Panc1 (cell line): Measurements from ENCODE around the gene FRK.

Source experiments
- POLR2AphosphoS5 ChIP-seq: IDR thresholded peaks from 2 replicates; pipeline ENCODE4 v1.6.1; 2012; ENCODE audit warnings: mild to moderate bottlenecking, low read depth, low read length, moderate library complexity
- TCF7L2 ChIP-seq: IDR thresholded peaks from 2 replicates; pipeline ENCODE4 v1.6.1; 2011; ENCODE audit warnings: mild to moderate bottlenecking, low read depth, low read length, inconsistent platforms
- TF ChIP-seq, protein P1 (sequence below): fragments of 450-650 bp; IDR thresholded peaks from 2 replicates; pipeline ENCODE4 v1.5.1; 2017; ENCODE audit warnings: mild to moderate bottlenecking

DNA sequence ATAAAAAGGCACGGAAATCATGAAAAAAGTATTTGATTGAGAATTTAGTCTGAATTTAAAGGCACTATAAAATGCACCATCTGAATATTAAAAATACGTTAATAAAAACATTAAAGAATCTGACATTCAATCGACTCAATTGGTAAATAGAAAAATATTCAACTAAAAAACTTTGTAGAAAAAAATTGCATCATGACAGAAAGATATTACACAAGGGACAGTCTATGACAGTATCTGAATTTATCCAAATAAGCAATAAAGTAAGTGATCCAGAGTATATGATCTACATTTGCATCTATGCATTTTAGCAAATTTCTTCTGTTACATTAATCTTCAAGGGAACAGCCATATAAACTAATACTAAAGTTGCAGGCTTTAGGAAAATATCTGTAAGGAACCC is 9.4 kb downstream of the FRK start:
- TF ChIP-seq, protein P1, sequence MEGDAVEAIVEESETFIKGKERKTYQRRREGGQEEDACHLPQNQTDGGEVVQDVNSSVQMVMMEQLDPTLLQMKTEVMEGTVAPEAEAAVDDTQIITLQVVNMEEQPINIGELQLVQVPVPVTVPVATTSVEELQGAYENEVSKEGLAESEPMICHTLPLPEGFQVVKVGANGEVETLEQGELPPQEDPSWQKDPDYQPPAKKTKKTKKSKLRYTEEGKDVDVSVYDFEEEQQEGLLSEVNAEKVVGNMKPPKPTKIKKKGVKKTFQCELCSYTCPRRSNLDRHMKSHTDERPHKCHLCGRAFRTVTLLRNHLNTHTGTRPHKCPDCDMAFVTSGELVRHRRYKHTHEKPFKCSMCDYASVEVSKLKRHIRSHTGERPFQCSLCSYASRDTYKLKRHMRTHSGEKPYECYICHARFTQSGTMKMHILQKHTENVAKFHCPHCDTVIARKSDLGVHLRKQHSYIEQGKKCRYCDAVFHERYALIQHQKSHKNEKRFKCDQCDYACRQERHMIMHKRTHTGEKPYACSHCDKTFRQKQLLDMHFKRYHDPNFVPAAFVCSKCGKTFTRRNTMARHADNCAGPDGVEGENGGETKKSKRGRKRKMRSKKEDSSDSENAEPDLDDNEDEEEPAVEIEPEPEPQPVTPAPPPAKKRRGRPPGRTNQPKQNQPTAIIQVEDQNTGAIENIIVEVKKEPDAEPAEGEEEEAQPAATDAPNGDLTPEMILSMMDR = no peak
- no peak for TF ChIP-seq TCF7L2
- TF ChIP-seq POLR2AphosphoS5 = no peak
